Stimulated activated memory B cell treated with anti-CD40 and anti-IgM and Interleukin-4, amounts not matched to agents 10 μg/mL and 1 μg/mL and 100 μg/mL, for 72 hours (primary cell): ENCODE results near the gene TBL1XR1.
A peak's percentile ranks its signal among the peaks of the same experiment; 100 is the strongest.
"Not testable (repeated sequence)": the region's sequence is repeated elsewhere in the genome, so short reads cannot be mapped to it uniquely, and the experiment has no call there.

Source experiments
- ATAC-seq: fragments of 150-1000 bp; cut with Tn5 transposase; 2 replicates; pipeline ENCODE4 v1.10.0; 2021
- H3K27ac Mint-ChIP-seq: one replicate; pipeline ENCODE4 v1.8.0; 2022; ENCODE audit warnings: mild to moderate bottlenecking, mixed read lengths
- H3K27me3 Mint-ChIP-seq: one replicate; pipeline ENCODE4 v1.8.0; 2022; ENCODE audit warnings: mixed read lengths
- H3K36me3 Mint-ChIP-seq: one replicate; pipeline ENCODE4 v1.8.0; 2022; ENCODE audit warnings: mixed read lengths
- H3K4me1 Mint-ChIP-seq: one replicate; pipeline ENCODE4 v1.8.0; 2022; ENCODE audit warnings: mixed read lengths
- H3K4me3 Mint-ChIP-seq: one replicate; pipeline ENCODE4 v1.8.0; 2022; ENCODE audit warnings: mild to moderate bottlenecking, moderate library complexity, mixed read lengths
- H3K9me3 Mint-ChIP-seq: one replicate; pipeline ENCODE4 v1.8.0; 2022; ENCODE audit warnings: mixed read lengths

TBL1XR1 gene

DNA sequence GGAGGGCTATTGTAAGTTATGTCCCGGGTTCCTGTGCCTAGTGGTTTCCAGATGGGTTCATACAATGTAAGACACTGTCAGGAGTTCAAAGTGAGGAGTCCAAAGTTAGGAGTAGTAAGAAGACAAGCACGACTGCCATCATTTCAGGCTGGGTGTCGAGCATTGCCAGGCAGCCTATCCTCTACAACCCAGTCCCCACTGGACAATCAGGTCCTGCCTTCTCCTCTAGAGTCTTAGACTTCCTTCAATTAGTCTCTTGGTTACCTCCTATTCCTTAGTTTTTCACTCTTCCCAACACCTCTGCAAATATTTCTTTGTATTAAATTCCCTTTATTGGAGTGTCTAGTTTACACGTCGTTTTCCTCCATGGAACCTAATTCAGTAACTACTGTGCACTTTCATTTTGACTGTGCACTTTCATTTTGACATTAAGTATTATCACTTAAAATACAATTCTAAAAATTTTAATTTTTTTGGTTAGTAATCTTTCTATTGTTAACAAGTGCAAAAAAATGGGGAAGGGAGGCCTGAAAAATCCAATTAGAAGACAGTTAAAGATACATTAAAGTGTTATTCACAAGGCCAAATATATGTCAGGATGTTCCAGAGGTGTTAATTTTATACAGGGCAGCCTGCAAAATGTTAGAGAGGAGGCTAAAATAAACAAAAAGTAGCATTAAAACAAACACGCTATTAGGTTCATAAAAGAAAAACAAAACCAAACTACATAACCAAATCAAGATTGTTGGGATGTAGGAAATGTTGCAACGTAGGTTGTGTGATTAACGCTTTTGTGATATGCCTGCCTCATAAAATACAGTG is 155.3 kb downstream of the TBL1XR1 start:
- Mint-ChIP-seq H3K4me1 (peaks cover 24% of the 10 kb centered on the region), H3K36me3 (peaks cover 74% of the 10 kb centered on the region), H3K4me3 (no peak overlapping the region), H3K27me3 (no peaks in the 10 kb centered on the region), H3K9me3 (peaks cover 5% of the 10 kb centered on the region), H3K27ac (peak overlapping the region; percentile 23)
- no peak for ATAC-seq

DNA sequence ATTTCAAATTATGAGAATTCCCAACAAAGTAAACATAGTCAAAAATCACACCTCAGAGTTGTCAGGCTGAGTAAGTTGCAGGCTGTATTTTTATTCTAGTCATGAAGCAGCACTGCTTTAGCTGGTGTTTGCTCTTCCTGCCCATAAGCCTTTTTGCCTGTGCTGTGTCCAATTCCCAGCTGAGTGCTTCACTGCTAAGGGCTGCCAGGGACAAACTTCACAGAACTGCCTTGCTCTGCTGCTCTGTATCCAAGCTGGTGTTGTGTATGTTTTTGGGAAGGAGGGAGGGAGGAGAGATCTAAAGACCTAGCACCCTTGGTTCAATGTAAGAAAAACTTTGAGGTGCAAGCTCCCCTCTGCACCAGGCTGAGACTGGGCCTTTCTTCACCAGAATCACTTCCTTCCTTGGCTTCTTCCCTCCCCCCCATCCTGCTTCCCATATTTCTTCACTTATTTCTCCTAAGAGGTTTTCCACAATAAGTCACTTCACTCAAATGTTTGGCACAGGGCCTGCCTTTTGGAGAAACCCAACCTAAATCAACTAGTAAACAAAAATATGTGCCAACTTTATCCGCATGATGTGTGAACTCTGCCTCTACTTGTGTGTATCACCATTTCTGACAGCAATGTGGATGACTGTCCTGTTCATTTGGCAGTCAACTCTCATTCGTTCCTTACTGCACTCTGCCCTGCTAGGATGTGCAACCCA is 156.1 kb downstream of the TBL1XR1 start:
- H3K4me1 Mint-ChIP-seq, result peaks cover 27% of the 10 kb centered on the region
- H3K4me3 Mint-ChIP-seq, result no peak overlapping the region
- H3K36me3 Mint-ChIP-seq, result peaks cover 72% of the 10 kb centered on the region
- H3K27me3 Mint-ChIP-seq, result no peaks in the 10 kb centered on the region
- H3K27ac Mint-ChIP-seq, result peak overlapping the region; percentile 23
- no peak for ATAC-seq
- peaks cover 5% of the 10 kb centered on the region for H3K9me3 Mint-ChIP-seq

DNA sequence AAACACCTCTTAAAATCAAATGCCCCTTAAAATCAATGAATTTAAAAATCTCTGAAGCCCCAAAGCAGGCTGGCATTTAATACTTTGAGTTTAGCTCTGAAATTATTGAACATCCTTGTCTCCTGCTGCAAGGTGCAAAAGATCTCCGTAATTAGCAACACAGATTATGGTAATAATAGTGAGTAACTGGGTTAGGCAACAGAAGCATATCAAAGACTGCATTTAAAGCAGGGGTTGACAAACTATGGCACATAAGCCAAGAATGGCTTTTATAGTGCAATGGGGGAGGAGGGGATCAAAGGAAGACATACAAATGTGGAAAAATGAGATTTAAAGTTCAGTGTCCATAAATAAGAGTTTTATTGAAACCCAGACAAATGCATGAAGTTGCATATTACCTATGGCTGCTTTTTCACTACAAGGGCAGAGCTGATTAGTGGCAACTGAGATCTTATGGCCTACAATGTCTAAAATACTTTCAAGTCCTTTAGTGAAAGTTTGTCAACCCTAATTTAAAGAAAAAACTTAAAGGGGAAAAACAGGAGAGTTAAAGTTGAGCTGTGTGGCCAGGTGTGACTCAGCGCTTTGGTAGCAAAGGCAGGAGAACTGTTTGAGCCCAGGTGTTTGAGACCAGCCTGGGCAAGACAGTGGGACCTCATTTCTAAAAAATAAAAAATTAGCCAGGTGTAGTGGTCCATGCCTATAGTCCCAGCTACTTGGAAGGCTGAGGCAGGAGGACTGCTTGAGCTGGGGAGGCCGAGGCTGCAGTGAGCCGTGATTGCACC is 157.6 kb downstream of the TBL1XR1 start:
- ATAC-seq, result no peak
- no peak overlapping the region for H3K27ac Mint-ChIP-seq
- peaks cover 34% of the 10 kb centered on the region for H3K4me1 Mint-ChIP-seq
- peaks cover 75% of the 10 kb centered on the region for H3K36me3 Mint-ChIP-seq
- H3K27me3 Mint-ChIP-seq, result no peaks in the 10 kb centered on the region
- H3K9me3 Mint-ChIP-seq, result peaks cover 5% of the 10 kb centered on the region
- H3K4me3 Mint-ChIP-seq, result no peak overlapping the region

DNA sequence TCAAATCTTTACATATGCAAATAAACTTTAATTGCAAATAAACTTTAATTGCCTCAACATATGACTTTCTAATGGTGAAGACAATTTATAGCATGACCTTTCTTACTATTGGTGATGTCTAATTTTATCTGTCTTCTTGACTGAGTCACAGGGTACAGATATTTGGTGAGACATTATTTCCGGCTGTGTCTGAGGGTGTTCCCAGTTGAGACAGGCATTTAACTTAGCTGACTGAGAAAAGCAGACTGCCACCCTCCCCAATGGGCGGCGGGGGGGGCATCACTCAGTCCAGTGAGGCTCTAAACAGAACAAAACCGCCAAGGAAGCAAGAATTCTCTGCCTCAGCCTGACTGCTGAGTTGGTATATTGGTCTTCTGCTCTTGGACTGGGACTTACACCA is 160.0 kb downstream of the TBL1XR1 start:
- H3K36me3 Mint-ChIP-seq, result peaks cover 75% of the 10 kb centered on the region
- no peak overlapping the region for H3K27ac Mint-ChIP-seq
- no peak for ATAC-seq

DNA sequence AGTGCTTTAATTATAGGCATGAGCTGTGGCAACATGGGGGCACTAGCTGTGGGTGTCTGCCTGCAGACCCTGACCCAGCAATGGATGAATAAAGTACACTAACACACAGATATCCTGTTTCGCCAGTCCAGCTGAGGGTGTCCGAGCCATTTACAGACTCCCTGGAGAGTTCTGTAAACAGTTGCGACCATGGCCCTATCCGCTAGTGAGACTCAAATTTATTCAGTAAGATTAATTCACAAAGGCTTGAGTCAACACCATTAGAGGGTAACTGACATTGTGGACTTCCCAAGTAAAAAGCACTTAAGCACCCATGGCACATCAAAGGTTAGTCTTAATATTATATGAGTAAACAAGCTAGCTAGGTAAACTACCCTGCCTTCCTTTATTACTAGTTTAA is 161.6 kb downstream of the TBL1XR1 start:
- no peaks in the 10 kb centered on the region for H3K9me3 Mint-ChIP-seq
- H3K27me3 Mint-ChIP-seq, result no peaks in the 10 kb centered on the region
- peaks cover 68% of the 10 kb centered on the region for H3K36me3 Mint-ChIP-seq
- ATAC-seq, result no peak
- no peak overlapping the region for H3K4me3 Mint-ChIP-seq
- peak overlapping the region; percentile 68 for H3K27ac Mint-ChIP-seq
- peaks cover 11% of the 10 kb centered on the region for H3K4me1 Mint-ChIP-seq

More for the DNA sequence above, 160.0 kb downstream of the TBL1XR1 start:
- Mint-ChIP-seq H3K27me3 (no peaks in the 10 kb centered on the region), H3K4me1 (peaks cover 21% of the 10 kb centered on the region), H3K9me3 (no peaks in the 10 kb centered on the region), H3K4me3 (no peak overlapping the region)

DNA sequence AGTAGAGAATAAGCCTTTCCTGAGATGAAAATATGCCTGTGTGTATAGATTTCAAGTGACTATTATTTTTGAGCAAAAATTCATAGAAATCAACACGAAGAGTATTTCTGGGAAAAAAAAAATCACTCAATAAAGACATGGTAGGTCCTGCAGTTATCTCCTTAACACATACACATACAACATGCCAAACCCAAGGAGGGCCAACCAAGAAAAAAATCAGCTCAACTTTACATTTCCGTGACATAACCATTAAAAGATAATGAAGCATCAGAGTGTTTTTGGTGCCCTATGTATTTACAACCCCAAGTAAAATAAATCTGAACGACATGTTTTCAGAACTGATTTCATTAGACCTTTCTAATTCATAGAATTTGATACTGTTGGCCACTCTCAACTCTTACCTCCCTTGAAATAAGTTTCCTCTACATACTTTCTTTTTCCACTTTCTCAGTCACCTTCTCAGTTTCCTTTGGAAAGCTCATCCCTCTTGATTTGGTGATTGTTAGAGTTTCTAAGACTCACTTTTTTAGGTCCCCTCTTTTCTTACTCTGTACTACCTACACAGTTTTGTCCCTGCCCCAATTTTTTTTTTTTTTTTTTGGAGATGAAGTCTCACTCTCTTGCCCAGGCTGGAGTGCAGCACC is 162.3 kb downstream of the TBL1XR1 start:
- Mint-ChIP-seq H3K4me3 (no peak overlapping the region), H3K27ac (peak overlapping the region; percentile 68), H3K27me3 (no peaks in the 10 kb centered on the region), H3K36me3 (peaks cover 67% of the 10 kb centered on the region), H3K4me1 (peaks cover 11% of the 10 kb centered on the region), H3K9me3 (no peaks in the 10 kb centered on the region)
- ATAC-seq, result no peak

DNA sequence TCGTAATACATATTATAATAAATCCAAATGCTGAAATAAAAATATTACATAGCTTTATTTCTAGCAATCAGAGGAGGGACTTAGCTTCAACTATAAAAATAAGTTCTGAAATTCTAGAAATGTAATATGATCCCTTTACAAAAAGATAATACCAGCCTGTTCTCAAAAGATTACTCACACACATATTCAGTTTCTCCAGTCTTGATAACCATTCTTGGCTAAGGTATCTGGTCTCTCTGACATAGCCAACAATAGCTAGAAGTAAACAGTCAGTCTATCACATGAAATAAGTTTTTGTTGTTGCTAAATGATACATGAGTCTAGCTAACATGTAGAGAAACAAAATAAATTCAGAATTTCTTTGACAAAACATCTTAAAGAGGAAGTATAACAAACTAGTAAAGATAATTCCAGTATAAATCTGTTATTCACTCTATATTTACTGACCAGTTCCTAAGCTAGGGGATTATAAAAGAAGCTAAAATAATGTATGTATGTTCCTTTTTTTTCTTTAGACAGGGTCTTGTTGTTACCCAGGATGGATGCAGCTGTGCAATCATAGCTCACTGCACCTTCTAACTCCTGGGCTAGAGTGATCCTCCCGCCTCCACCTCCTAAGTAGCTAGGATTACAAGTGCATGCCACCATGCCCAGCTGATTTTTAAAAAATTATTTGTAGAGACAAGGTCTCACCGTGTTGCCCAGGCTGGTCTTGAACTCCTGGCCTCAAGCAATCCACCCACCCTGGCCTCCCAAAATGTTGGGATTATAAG is 170.6 kb downstream of the TBL1XR1 start:
- Mint-ChIP-seq H3K4me3 (no peak overlapping the region), H3K36me3 (peaks cover 52% of the 10 kb centered on the region), H3K27ac (no peak overlapping the region), H3K27me3 (no peaks in the 10 kb centered on the region), H3K4me1 (no peaks in the 10 kb centered on the region), H3K9me3 (no peaks in the 10 kb centered on the region)
- no peak for ATAC-seq

DNA sequence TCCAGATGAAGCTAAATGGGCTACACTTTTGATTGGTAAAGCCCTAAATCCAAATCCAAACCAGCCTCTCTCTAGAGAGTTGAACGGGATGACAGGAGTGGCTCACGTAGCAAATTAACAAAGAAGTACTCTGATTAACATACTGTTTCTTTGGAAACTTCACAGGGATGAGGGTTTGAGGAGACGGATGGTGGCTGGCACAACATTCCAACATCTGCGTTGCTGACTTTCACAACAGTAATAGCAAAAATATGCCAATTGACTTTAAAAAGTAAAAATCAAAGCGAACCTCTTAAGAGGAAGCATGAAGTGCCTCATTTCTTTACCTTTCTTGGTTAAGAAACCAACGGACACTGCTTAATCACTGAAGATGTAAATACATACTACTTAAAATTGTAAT is 181.4 kb downstream of the TBL1XR1 start:
- no peak for ATAC-seq
- Mint-ChIP-seq H3K27me3 (no peaks in the 10 kb centered on the region), H3K27ac (no peak overlapping the region), H3K36me3 (peaks cover 9% of the 10 kb centered on the region), H3K4me1 (no peaks in the 10 kb centered on the region), H3K9me3 (peaks cover 2% of the 10 kb centered on the region), H3K4me3 (no peak overlapping the region)

DNA sequence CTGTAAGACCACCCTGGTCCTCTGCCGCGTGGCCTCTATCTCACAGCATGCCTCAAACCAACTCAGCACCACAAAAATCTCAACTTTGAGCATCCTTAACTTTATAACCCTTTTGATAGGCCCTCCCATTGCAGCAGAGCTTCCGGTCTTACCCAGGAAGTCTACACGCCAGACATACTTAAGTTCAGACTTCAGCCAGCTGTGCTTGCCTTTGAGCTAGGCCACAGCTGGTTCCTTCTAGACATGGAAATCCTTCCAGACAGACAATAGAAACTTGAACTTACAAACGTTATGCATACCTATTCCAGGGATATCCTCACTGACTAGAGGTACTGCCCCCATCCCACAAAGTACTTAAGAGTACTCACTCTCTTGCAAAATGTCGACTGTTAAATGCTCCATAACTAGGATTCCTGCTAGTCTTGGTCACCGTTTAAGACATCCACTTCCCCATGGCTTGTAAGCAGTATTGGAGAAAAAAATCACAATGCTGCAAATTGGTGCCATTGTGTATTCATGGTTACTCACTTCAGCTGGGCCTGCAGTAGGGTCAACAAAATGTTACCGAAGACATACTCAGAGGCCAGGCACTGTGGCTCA is 183.5 kb downstream of the TBL1XR1 start:
- Mint-ChIP-seq H3K9me3 (peaks cover 2% of the 10 kb centered on the region), H3K27ac (no peak overlapping the region), H3K4me1 (no peaks in the 10 kb centered on the region), H3K4me3 (no peak overlapping the region), H3K27me3 (no peaks in the 10 kb centered on the region), H3K36me3 (peaks cover 4% of the 10 kb centered on the region)
- ATAC-seq, result no peak

DNA sequence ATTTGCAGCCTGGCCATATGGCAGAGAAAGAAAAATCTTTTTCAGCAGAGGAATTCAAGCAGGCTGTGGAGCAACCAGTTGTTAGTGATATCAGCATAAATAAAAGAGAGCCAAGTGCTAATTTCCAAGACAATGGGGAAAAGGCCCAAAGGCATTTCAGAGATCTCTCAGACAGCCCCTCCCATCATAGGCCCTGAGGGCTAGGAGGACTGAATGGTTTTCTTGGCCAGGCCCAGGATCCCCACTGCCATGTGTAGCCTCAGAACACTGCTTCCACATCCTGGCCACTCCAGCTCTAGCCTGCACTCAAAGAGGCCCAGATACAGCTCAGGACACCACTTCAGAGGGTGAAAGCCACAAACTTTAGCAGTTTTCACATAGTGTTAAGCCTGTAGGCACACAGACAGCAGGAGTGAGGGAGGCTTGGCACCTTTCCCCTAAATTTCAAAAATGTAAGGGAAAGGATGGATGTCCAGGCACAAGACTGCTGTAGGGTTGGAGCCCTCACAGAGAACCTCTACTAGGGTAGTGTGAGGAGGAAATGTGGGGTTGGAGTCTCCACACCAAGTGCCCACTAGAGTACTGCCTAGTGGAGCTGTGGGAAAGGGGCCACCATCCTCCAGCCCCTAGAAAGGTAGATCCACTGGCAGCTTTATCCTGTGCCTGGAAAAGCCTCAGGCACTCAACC is 191.4 kb downstream of the TBL1XR1 start:
- H3K9me3 Mint-ChIP-seq, result peaks cover 16% of the 10 kb centered on the region
- ATAC-seq, result no peak
- no peak overlapping the region for H3K4me3 Mint-ChIP-seq
- no peak overlapping the region for H3K27ac Mint-ChIP-seq
- H3K27me3 Mint-ChIP-seq, result no peaks in the 10 kb centered on the region
- H3K36me3 Mint-ChIP-seq, result peaks cover 24% of the 10 kb centered on the region
- no peaks in the 10 kb centered on the region for H3K4me1 Mint-ChIP-seq

DNA sequence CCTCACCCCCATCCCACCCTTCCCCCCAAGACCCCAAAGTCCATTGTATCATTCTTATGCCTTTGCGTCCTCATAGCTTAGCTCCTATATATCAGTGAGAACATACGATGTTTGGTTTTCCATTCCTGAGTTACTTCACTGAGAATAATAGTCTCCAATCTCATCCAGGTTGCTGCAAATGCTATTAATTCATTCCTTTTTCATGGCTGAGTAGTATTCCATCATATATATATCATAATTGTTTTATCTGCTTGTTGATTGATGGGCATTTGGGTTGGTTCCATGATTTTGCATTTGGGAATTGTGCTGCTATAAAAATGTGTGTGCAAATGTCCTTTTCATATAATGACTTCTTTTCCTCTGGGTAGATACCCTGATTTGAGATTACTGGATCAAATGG is 197.1 kb downstream of the TBL1XR1 start:
- H3K27me3 Mint-ChIP-seq, ATAC-seq, H3K27ac Mint-ChIP-seq: not testable (repeated sequence)

DNA sequence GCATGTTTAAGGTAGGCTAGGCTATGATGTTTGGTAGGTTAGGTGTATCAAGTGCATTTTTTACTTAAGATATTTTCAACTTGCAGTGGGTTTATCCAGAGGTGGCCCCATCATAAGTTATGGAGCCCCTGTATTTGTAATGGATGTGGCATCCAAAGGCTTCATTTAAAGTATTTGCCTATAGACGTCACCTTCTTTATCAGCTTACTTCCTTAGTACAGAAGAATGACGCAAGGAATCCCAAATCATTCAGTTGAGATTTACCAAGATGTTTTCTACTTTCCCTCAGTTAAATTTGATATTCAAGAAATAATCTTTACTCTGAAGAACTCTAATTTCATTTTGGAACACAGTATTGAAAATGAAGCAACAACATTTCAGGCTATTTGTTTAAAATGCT is 201.3 kb downstream of the TBL1XR1 start:
- H3K27me3 Mint-ChIP-seq, result no peaks in the 10 kb centered on the region
- H3K36me3 Mint-ChIP-seq, result peaks cover 12% of the 10 kb centered on the region
- H3K4me3 Mint-ChIP-seq, result no peak overlapping the region
- H3K27ac Mint-ChIP-seq, result no peak overlapping the region
- peaks cover 15% of the 10 kb centered on the region for H3K9me3 Mint-ChIP-seq
- no peaks in the 10 kb centered on the region for H3K4me1 Mint-ChIP-seq
- ATAC-seq, result no peak

More for the DNA sequence above, 197.1 kb downstream of the TBL1XR1 start:
- H3K4me3 Mint-ChIP-seq, H3K4me1 Mint-ChIP-seq: not testable (repeated sequence)
- peaks cover 14% of the 10 kb centered on the region for H3K9me3 Mint-ChIP-seq
- peaks cover 10% of the 10 kb centered on the region for H3K36me3 Mint-ChIP-seq

DNA sequence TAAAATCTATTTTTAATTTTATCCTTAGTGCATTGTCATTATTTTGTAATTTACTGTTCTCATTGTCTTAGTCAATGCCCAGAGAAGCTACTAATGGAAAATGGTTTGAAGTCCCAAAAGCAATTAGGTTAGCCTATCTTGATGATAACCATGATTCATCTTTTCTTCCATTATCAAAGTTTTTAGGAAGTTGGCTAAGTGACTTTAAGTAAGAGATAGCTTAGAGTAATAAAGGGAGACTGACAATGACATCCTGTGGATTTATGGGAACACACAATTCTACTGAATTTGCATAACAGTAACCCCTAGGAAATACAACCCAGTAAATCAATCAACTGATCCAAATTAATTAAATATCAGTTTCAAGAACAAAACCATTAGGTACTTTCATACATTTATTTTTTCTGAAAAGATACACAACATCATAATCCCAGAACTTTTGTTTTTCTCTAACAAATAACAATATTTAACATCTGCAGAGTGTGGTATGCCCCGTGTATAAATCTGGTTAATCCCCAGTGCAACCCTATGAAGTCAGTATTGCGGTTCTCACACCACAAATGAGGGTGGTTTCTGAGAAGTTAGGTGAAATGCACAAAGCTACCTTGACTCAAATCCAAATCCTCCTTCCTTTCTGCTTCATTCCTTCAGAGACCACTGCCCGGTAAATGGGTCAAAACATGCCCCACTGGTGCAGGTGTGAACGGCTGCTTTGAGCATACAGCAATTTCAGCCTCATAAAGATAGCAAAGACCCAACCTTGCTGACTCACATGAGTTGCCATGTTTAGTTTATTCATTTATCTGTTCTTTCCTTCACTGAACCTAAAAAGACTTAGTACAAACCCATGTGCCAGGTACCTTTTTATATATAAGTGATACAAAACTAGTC is 202.1 kb downstream of the TBL1XR1 start:
- Mint-ChIP-seq H3K4me1 (no peaks in the 10 kb centered on the region), H3K27me3 (no peaks in the 10 kb centered on the region), H3K27ac (no peak overlapping the region), H3K4me3 (no peak overlapping the region), H3K36me3 (peaks cover 5% of the 10 kb centered on the region), H3K9me3 (peaks cover 8% of the 10 kb centered on the region)
- ATAC-seq, result no peak
